NCI-H128 (cell line): ENCODE data around the gene PLS1.
A peak's percentile ranks its signal among the peaks of the same experiment; 100 is the strongest.
"Not testable (repeated sequence)": the region's sequence is repeated elsewhere in the genome, so short reads cannot be mapped to it uniquely, and the experiment has no call there.

ENCODE experiments used
- DNase-seq: peaks from one replicate; lab custom pipeline; 2025; ENCODE audit not compliant: unreplicated experiment; lab: John Stamatoyannopoulos, UW

The PLS1 gene

GRCh38 chr3:142691527-142691926 lies 95.3 kb downstream of the PLS1 start:
- DNase-seq = no peak

- no peak for DNase-seq
Measured at GRCh38 chr3:142693136-142693853, 97.1 kb downstream of the PLS1 start.

- no peak for DNase-seq
Measured at GRCh38 chr3:142694225-142694624, 98.0 kb downstream of the PLS1 start.

GRCh38 chr3:142705198-142705597 lies 109.0 kb downstream of the PLS1 start:
- DNase-seq = peak; percentile 28

GRCh38 chr3:142706321-142707127 lies 110.3 kb downstream of the PLS1 start:
- no peak for DNase-seq

GRCh38 chr3:142709207-142709606 lies 113.0 kb downstream of the PLS1 start:
- DNase-seq = no peak

GRCh38 chr3:142714882-142715281 lies 118.7 kb downstream of the PLS1 start:
- not testable (repeated sequence) for DNase-seq

- DNase-seq = no peak
Measured at GRCh38 chr3:142716102-142716501, 119.9 kb downstream of the PLS1 start.

- DNase-seq = no peak
Measured at GRCh38 chr3:142723665-142723967, 127.4 kb downstream of the PLS1 start.

GRCh38 chr3:142723968-142724681 lies 127.9 kb downstream of the PLS1 start, which contains the start of gene TRPC1:
Gene TRPC1, plus strand, starts transcription at chr3:142724034. Its CDS starts 526 bp downstream, at chr3:142724560.
- DNase-seq = peak; percentile 82

GRCh38 chr3:142724682-142725356 lies 128.6 kb downstream of the PLS1 start:
- DNase-seq = peak; percentile 10

GRCh38 chr3:142725357-142725739 lies 129.2 kb downstream of the PLS1 start:
- DNase-seq = no peak

- DNase-seq = no peak
Measured at GRCh38 chr3:142726017-142726416, 129.8 kb downstream of the PLS1 start.

- DNase-seq = no peak
Measured at GRCh38 chr3:142732066-142732465, 135.9 kb downstream of the PLS1 start.

- no peak for DNase-seq
Measured at GRCh38 chr3:142734834-142735233, 138.6 kb downstream of the PLS1 start.

- no peak for DNase-seq
Measured at GRCh38 chr3:142735462-142735861, 139.3 kb downstream of the PLS1 start.

- DNase-seq = no peak
Measured at GRCh38 chr3:142738396-142738795, 142.2 kb downstream of the PLS1 start.

- no peak for DNase-seq
Measured at GRCh38 chr3:142746646-142747045, 150.5 kb downstream of the PLS1 start.

- DNase-seq = not testable (repeated sequence)
Measured at GRCh38 chr3:142750531-142750930, 154.3 kb downstream of the PLS1 start.

- not testable (repeated sequence) for DNase-seq
Measured at GRCh38 chr3:142752605-142753004, 156.4 kb downstream of the PLS1 start.

- DNase-seq = no peak
Measured at GRCh38 chr3:142754494-142754893, 158.3 kb downstream of the PLS1 start.
